Endodermal cell (in vitro differentiated cells): ENCODE data around the gene FOXP4. TPM values are rescaled to one million over a fixed set of nuclear protein-coding genes. Genes with fewer than 3 reads are reported as not detected.
A peak's percentile ranks its signal among the peaks of the same experiment; 100 is the strongest.

Source experiments
- DNase-seq: peaks from one replicate; pipeline ENCODE4 v3.0.0-alpha.2; 2017
- H3K27ac ChIP-seq: 2 replicates; pipeline ENCODE4 v1.5.1; 2013; ENCODE audit warnings: mild to moderate bottlenecking, low read depth, low read length, moderate library complexity
- H3K27me3 ChIP-seq: 2 replicates; pipeline ENCODE4 v1.6.1; 2013; ENCODE audit warnings: mild to moderate bottlenecking, low read length, moderate library complexity; ENCODE audit not compliant: insufficient read depth, control insufficient read depth, poor library complexity, severe bottlenecking
- H3K36me3 ChIP-seq: 2 replicates; pipeline ENCODE4 v1.7.0; 2013; ENCODE audit warnings: mild to moderate bottlenecking, low read length, moderate library complexity; ENCODE audit not compliant: control insufficient read depth, insufficient read depth
- H3K4me1 ChIP-seq: one replicate; pipeline ENCODE4 v1.7.0; 2013; ENCODE audit warnings: low read length; ENCODE audit not compliant: control insufficient read depth, insufficient read depth
- H3K4me3 ChIP-seq: 2 replicates; pipeline ENCODE4 v1.5.1; 2013; ENCODE audit warnings: mild to moderate bottlenecking, low read length, moderate library complexity
- H3K9ac ChIP-seq: 2 replicates; pipeline ENCODE4 v1.6.1; 2013; ENCODE audit warnings: mild to moderate bottlenecking, low read length, moderate library complexity; ENCODE audit not compliant: poor library complexity, severe bottlenecking; ENCODE audit errors: extremely low read depth
- H3K9me3 ChIP-seq: 2 replicates; pipeline ENCODE4 v1.6.1; 2013; ENCODE audit warnings: mild to moderate bottlenecking, low read length, moderate library complexity; ENCODE audit not compliant: control insufficient read depth
- H3K27ac Mint-ChIP-seq: 2 replicates; pipeline ENCODE4 v1.8.0; 2020; ENCODE audit warnings: mixed read lengths
- H3K27me3 Mint-ChIP-seq: 2 replicates; pipeline ENCODE4 v1.8.0; 2021; ENCODE audit warnings: mild to moderate bottlenecking, mixed read lengths; ENCODE audit not compliant: insufficient read depth
- H3K36me3 Mint-ChIP-seq: 2 replicates; pipeline ENCODE4 v1.8.0; 2020; ENCODE audit warnings: low read depth, mixed read lengths
- H3K4me1 Mint-ChIP-seq: 2 replicates; pipeline ENCODE4 v1.8.0; 2020; ENCODE audit warnings: mixed read lengths
- H3K4me3 Mint-ChIP-seq: 2 replicates; pipeline ENCODE4 v1.8.0; 2020; ENCODE audit warnings: mild to moderate bottlenecking, moderate library complexity, mixed read lengths
- H3K9me3 Mint-ChIP-seq: 2 replicates; pipeline ENCODE4 v1.8.0; 2020; ENCODE audit warnings: mild to moderate bottlenecking, mixed read lengths
- WGBS, 2 experiments: methylation state at CpG; one replicate each; pipeline versions ENCODE4 v1.1.5 to v1.1.7; 2013; ENCODE audit warnings: missing lambda C conversion rate in 2 of 2, mixed read lengths in 1 of 2; ENCODE audit not compliant: insufficient coverage in 1 of 2, insufficient read length in 1 of 2; 5-methylcytosine and 5-hydroxymethylcytosine counted together
- total RNA-seq, 2 donors: library from RNA; stranded (reverse); fragmentation: NEBNext Ultra II Directional in 1 of 2; extraction: Animal tissue kit (Norgen Biotek cat#: 25700) in 1 of 2; gene quantifications; 2 replicates in 1 of 2; 3 replicates in 1 of 2; pipeline ENCODE4 v1.2.1, GENCODE V29; 2021
- TF ChIP-seq, protein P1 (sequence below): fragments of 200-600 bp; sonication (generic); conservative IDR thresholded peaks from 2 replicates; pipeline ENCODE4 v1.5.0; 2021; ENCODE audit warnings: antibody characterized with exemption, mild to moderate bottlenecking

Gene FOXP4
- total RNA-seq, 2 donors from 2014 or later, result 44.4 to 47.7 TPM

DNA sequence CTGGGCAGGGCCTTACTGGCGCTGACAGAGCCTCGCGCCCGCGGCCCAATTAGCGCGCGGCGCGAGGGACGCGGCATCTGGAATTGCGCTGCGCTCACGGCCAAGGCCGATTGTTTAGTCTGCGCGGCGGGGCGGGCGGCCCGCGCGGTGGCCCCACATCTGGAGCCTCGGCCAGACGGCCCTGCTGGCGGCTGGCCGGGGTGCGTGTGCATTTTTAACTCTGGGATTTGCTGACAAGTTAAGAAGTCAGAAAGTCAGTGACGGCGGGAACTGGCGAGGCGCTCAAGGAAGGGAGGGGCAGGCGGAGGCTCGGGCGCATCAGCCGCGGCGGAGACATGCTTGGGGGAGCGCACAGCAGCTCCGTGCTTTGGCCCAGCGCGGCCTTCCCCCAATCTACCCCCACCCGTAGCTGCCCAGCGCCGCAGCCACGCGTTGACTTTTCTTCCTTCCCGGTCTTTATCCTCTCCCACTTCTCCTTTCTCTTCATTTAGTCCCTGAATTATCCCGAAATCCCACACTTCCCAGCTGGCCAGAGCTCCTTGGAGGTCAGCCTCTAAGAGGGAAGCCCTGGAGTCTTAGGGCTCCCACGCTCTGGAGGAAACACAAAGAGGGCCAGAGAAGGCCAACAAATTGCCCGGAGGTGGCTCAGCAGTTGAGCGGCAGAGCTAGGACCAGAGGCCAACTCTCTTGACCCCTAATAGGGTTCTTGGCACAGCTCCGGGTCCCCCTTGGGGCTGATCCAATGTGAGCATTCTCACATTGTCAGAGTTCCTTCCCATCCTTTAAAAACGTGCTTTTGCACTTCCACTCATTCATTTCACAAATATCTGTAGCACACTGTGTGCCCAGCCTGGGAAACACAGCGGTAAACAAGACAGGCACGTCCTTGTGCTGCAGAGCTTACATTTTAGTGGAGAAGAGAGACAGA lies 40.8 kb upstream of the FOXP4 start:
- H3K36me3 Mint-ChIP-seq, result no peaks in the 10 kb centered on the region
- Histone ChIP-seq H3K9me3 (no peaks in the 10 kb centered on the region), H3K36me3 (no peaks in the 10 kb centered on the region), H3K9ac (no peak overlapping the region), H3K4me3 (peak overlapping the region; percentile 47), H3K4me1 (peaks cover 12% of the 10 kb centered on the region), H3K27me3 (peaks cover 38% of the 10 kb centered on the region), H3K27ac (no peak overlapping the region)
- peaks cover 64% of the 10 kb centered on the region for H3K27me3 Mint-ChIP-seq
- no peak overlapping the region for H3K27ac Mint-ChIP-seq
- DNase-seq, result peak; percentile 82
- H3K4me3 Mint-ChIP-seq, result peak overlapping the region; percentile 50
- peaks cover 34% of the 10 kb centered on the region for H3K4me1 Mint-ChIP-seq
- 13% methylated on average over 24 to 57 of the region's 57 CpGs for WGBS, 2 experiments
- TF ChIP-seq, protein P1, sequence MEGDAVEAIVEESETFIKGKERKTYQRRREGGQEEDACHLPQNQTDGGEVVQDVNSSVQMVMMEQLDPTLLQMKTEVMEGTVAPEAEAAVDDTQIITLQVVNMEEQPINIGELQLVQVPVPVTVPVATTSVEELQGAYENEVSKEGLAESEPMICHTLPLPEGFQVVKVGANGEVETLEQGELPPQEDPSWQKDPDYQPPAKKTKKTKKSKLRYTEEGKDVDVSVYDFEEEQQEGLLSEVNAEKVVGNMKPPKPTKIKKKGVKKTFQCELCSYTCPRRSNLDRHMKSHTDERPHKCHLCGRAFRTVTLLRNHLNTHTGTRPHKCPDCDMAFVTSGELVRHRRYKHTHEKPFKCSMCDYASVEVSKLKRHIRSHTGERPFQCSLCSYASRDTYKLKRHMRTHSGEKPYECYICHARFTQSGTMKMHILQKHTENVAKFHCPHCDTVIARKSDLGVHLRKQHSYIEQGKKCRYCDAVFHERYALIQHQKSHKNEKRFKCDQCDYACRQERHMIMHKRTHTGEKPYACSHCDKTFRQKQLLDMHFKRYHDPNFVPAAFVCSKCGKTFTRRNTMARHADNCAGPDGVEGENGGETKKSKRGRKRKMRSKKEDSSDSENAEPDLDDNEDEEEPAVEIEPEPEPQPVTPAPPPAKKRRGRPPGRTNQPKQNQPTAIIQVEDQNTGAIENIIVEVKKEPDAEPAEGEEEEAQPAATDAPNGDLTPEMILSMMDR, result no peak
- H3K9me3 Mint-ChIP-seq, result no peaks in the 10 kb centered on the region

DNA sequence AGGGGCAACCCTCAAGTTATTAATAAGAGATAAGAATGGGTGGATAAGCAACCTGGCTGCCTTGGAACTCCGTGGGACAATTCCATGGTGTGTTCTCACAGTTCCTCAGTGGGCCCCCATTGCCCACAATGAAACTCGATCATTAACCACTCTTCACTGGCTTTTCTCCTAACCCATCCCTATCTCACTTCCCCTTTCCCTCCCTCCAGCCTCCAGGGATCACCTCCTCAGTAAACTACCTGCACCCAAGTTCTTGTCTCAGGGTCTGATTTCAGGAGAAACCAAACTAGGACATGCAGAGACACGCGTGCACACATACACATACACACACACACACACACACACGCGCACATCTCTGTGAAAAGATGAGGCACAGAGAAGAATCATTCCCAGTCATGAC lies 37.7 kb upstream of the FOXP4 start:
- no peaks in the 10 kb centered on the region for H3K36me3 Mint-ChIP-seq
- H3K9ac ChIP-seq, result no peak overlapping the region
- H3K4me3 ChIP-seq, result no peak overlapping the region
- peaks cover 73% of the 10 kb centered on the region for H3K27me3 Mint-ChIP-seq
- peaks cover 30% of the 10 kb centered on the region for H3K4me1 Mint-ChIP-seq
- WGBS, 2 experiments, result 94 to 98% methylated on average over 6 of the region's 6 CpGs
- H3K4me3 Mint-ChIP-seq, result no peak overlapping the region
- peaks cover 14% of the 10 kb centered on the region for H3K4me1 ChIP-seq
- no peak overlapping the region for H3K27ac ChIP-seq
- H3K9me3 ChIP-seq, result no peaks in the 10 kb centered on the region
- no peaks in the 10 kb centered on the region for H3K9me3 Mint-ChIP-seq
- no peak for DNase-seq
- H3K27ac Mint-ChIP-seq, result no peak overlapping the region
- H3K27me3 ChIP-seq, result peaks cover 38% of the 10 kb centered on the region
- TF ChIP-seq, protein P1, result no peak
- no peaks in the 10 kb centered on the region for H3K36me3 ChIP-seq

DNA sequence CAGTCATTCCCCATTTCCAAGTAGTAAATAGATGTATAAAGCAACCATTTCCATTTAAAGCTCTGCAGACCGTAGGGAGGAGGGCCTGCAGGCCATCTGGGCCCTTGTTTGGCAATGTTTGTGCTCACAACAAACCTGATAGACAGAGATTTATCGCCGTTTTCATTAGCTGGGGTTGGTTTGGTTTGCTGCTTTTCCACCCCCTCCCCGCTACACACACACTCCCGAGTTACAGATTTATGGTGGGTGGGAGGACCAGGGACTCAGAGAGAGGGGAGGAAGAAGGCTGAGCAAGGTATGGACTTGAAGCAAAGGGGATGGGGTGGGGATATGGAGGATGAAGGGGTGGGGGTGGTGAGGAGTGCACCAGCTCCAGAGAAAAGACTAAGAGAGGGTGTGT lies 36.6 kb upstream of the FOXP4 start:
- H3K27ac ChIP-seq, result no peak overlapping the region
- H3K9ac ChIP-seq, result no peak overlapping the region
- DNase-seq, result no peak
- WGBS, 2 experiments, result 70% methylated on average over 5 of the region's 5 CpGs; no CpG with 5 or more reads in 1 of the 2 experiments
- no peaks in the 10 kb centered on the region for H3K9me3 ChIP-seq
- Mint-ChIP-seq H3K9me3 (no peaks in the 10 kb centered on the region), H3K27ac (peak overlapping the region; percentile 19), H3K4me1 (peaks cover 28% of the 10 kb centered on the region), H3K27me3 (peaks cover 75% of the 10 kb centered on the region), H3K36me3 (no peaks in the 10 kb centered on the region), H3K4me3 (no peak overlapping the region)
- TF ChIP-seq, protein P1, result no peak
- H3K4me1 ChIP-seq, result peaks cover 6% of the 10 kb centered on the region
- H3K4me3 ChIP-seq, result no peak overlapping the region
- H3K36me3 ChIP-seq, result no peaks in the 10 kb centered on the region
- H3K27me3 ChIP-seq, result peaks cover 32% of the 10 kb centered on the region
